Kidney (tissue), 14 donors: ENCODE measurements around the gene SMAD3. TPM values are rescaled to one million over a fixed set of nuclear protein-coding genes. Genes with fewer than 3 reads are reported as not detected.

Experiments used
- DNase-seq, 5 donors: peaks; one replicate each; pipeline ENCODE4 v3.0.0-alpha.2; 2013 to 2020
- FAIRE-seq: peaks from 2 replicates; lab custom pipeline; 2012; peaks lifted over from hg19 to GRCh38; lab: Jason Lieb, UNC
- H3K27ac ChIP-seq, 2 donors: one replicate each; pipeline ENCODE4 v1.7.0; 2013; ENCODE audit warnings: low read depth in 2 of 2, low read length in 2 of 2, inconsistent platforms in 1 of 2
- H3K27me3 ChIP-seq: one replicate; pipeline ENCODE4 v1.7.1; 2013; ENCODE audit warnings: low read length, inconsistent platforms; ENCODE audit not compliant: control insufficient read depth, insufficient read depth
- H3K36me3 ChIP-seq, 3 donors: one replicate each; pipeline versions ENCODE4 v1.7.0 to v1.7.1; 2013; ENCODE audit warnings: low read length in 3 of 3, control low read depth in 1 of 3, inconsistent platforms in 1 of 3; ENCODE audit not compliant: insufficient read depth in 3 of 3, control insufficient read depth in 2 of 3
- H3K4me1 ChIP-seq, 3 donors: one replicate each; pipeline versions ENCODE4 v1.7.0 to v1.7.1; 2013; ENCODE audit warnings: low read length in 3 of 3, inconsistent platforms in 1 of 3, low read depth in 1 of 3; ENCODE audit not compliant: control insufficient read depth in 2 of 3, insufficient read depth in 2 of 3
- H3K4me3 ChIP-seq, 3 donors: one replicate each; pipeline versions ENCODE4 v1.7.0 to v1.8.1; 2013; ENCODE audit warnings: low read length in 3 of 3, control low read depth in 1 of 3, inconsistent platforms in 1 of 3
- H3K9ac ChIP-seq, 3 donors: one replicate each; pipeline versions ENCODE4 v1.7.0 to v1.7.1; 2013; ENCODE audit warnings: low read length in 3 of 3, control low read depth in 1 of 3, inconsistent platforms in 1 of 3
- H3K9me3 ChIP-seq, 3 donors: one replicate each; pipeline versions ENCODE4 v1.7.0 to v1.7.1; 2013; ENCODE audit warnings: low read length in 3 of 3, control low read depth in 1 of 3, inconsistent platforms in 1 of 3; ENCODE audit not compliant: control insufficient read depth in 2 of 3, insufficient read depth in 1 of 3
- CTCF ChIP-seq: IDR thresholded peaks from 3 replicates; pipeline ENCODE4 v1.5.1; 2012; ENCODE audit warnings: mild to moderate bottlenecking, moderate library complexity, borderline replicate concordance; ENCODE audit not compliant: insufficient read depth; ENCODE audit errors: extremely low read depth
- intact Hi-C: fragments of 100-400 bp; cut with DNase I; formaldehyde crosslinking; loops from one replicate; pipeline ENCODE4 v1.11.1; 2022
- polyA plus RNA-seq: library from polyadenylated mRNA; stranded (reverse); fragments of 350-450 nt; fragmentation: Illumina TruSeq; extraction: RNeasy Lipid Tissue Mini Kit (QIAGEN cat#74804); gene quantifications from one replicate; pipeline ENCODE4 v1.2.3, GENCODE V29; 2014; ENCODE audit warnings: low read depth, low replicate concordance; ENCODE audit not compliant: insufficient read depth
- total RNA-seq: library from RNA; stranded (reverse); fragmentation: NEBNext Ultra II Directional; extraction: Animal tissue kit (Norgen Biotek cat#: 25700); gene quantifications from one replicate; pipeline ENCODE4 v1.2.1, GENCODE V29; 2021
- donor health status: control.
- donor health status: control.
- donor health status: control.
- donor health status: control.
- donor health status: control.
- donor health status: DM: yes; HTN: yes; CAD: no.
- donor health status: Normal renal cell carcinoma (clear cell type).

SMAD3 gene
- total and polyA plus RNA-seq, 2 donors from 2014 or later, result 10.1 to 58.2 TPM

- FAIRE-seq (no peak), DNase-seq (no peak)
- TF ChIP-seq CTCF, result no peak
- H3K9ac ChIP-seq, result no peak overlapping the region
- intact Hi-C loops, result no loop called here
- peaks cover 0 to 2% (median 0%) of the 10 kb centered on the region in 3 donors for H3K36me3 ChIP-seq
- no peaks in the 10 kb centered on the region for H3K27me3 ChIP-seq
- no peak overlapping the region for H3K27ac ChIP-seq
- no peaks in the 10 kb centered on the region for H3K9me3 ChIP-seq
- H3K4me3 ChIP-seq, result no peak overlapping the region
- no peaks in the 10 kb centered on the region for H3K4me1 ChIP-seq
Observed at GRCh38 chr15:67208396-67208795, 143.0 kb downstream of the SMAD3 start.

- DNase-seq (no peak), FAIRE-seq (no peak)
- Histone ChIP-seq H3K4me3 (no peak overlapping the region), H3K4me1 (no peaks in the 10 kb centered on the region), H3K27me3 (no peaks in the 10 kb centered on the region), H3K9me3 (no peaks in the 10 kb centered on the region), H3K9ac (no peak overlapping the region), H3K27ac (no peak overlapping the region), H3K36me3 (peaks cover 0 to 2% (median 0%) of the 10 kb centered on the region in 3 donors)
- no peak for TF ChIP-seq CTCF
- intact Hi-C loops, result no loop called here
Observed at GRCh38 chr15:67210555-67211168, 145.3 kb downstream of the SMAD3 start.

GRCh38 chr15:67212684-67213367, 147.4 kb downstream of the SMAD3 start:
- H3K27me3 ChIP-seq, result no peaks in the 10 kb centered on the region
- H3K9me3 ChIP-seq, result no peaks in the 10 kb centered on the region
- H3K9ac ChIP-seq, result no peak overlapping the region
- no peak for TF ChIP-seq CTCF
- peaks cover 0 to 2% (median 0%) of the 10 kb centered on the region in 3 donors for H3K36me3 ChIP-seq
- no peak overlapping the region for H3K27ac ChIP-seq
- no peaks in the 10 kb centered on the region for H3K4me1 ChIP-seq
- intact Hi-C loops, result no loop called here
- FAIRE-seq (no peak), DNase-seq (no peak)
- H3K4me3 ChIP-seq, result no peak overlapping the region
